Spleen (tissue), 11 donors: ENCODE data around the gene PNMA6E. TPM values are rescaled to one million over a fixed set of nuclear protein-coding genes. Genes with fewer than 3 reads are reported as not detected.
A peak's percentile ranks its signal among the peaks of the same experiment; 100 is the strongest.

Experiments used
- DNase-seq: peaks from one replicate; pipeline ENCODE4 v3.0.0-alpha.2; 2020
- H3K27ac ChIP-seq, 8 donors: fragments of 200-600 bp; sonication (generic) in 7 of 8; 1 replicate in 4 of 8; 2 replicates in 4 of 8; pipeline versions ENCODE4 v1.5.0 to v1.8.0; 2016 to 2021; ENCODE audit warnings: inconsistent platforms in 4 of 8, mild to moderate bottlenecking in 4 of 8, moderate library complexity in 1 of 8
- H3K27me3 ChIP-seq, 7 donors: fragments of 200-600 bp; sonication (generic) in 6 of 7; replicated peaks in 1 of 7; 1 replicate in 4 of 7; 2 replicates in 3 of 7; pipeline versions ENCODE4 v1.5.0 to v1.8.0; 2016 to 2021; ENCODE audit warnings: inconsistent platforms in 3 of 7, mild to moderate bottlenecking in 1 of 7
- H3K36me3 ChIP-seq, 6 donors: fragments of 200-600 bp; sonication (generic) in 5 of 6; 1 replicate in 4 of 6; 2 replicates in 2 of 6; pipeline versions ENCODE4 v1.5.0 to v1.8.0; 2016 to 2021; ENCODE audit warnings: inconsistent platforms in 2 of 6
- H3K4me1 ChIP-seq, 6 donors: fragments of 200-600 bp; sonication (generic) in 5 of 6; 1 replicate in 3 of 6; 2 replicates in 3 of 6; pipeline versions ENCODE4 v1.5.0 to v1.8.0; 2016 to 2021; ENCODE audit warnings: inconsistent platforms in 3 of 6
- H3K4me3 ChIP-seq, 8 donors: fragments of 200-600 bp; sonication (generic) in 7 of 8; 1 replicate in 4 of 8; 2 replicates in 4 of 8; pipeline versions ENCODE4 v1.5.0 to v1.8.0; 2016 to 2021; ENCODE audit warnings: inconsistent platforms in 4 of 8, mild to moderate bottlenecking in 4 of 8, moderate library complexity in 2 of 8
- H3K9me3 ChIP-seq, 8 donors: fragments of 200-600 bp; sonication (generic) in 7 of 8; 1 replicate in 4 of 8; 2 replicates in 4 of 8; pipeline versions ENCODE4 v1.5.0 to v1.8.0; 2016 to 2021; ENCODE audit warnings: inconsistent platforms in 4 of 8
- CTCF ChIP-seq, 11 experiments: fragments of 200-600 bp in 7 of 11; fragments of 450-650 bp in 4 of 11; sonication (generic) in 4 of 11; IDR thresholded peaks in 8 of 11; conservative IDR thresholded peaks in 3 of 11; 1 replicate in 7 of 11; 2 replicates in 4 of 11; pipeline versions ENCODE4 v1.4.0 to v1.8.0; 2016 to 2021; ENCODE audit warnings: antibody characterized with exemption in 11 of 11, inconsistent platforms in 4 of 11, mild to moderate bottlenecking in 1 of 11
- POLR2A ChIP-seq, 3 donors: fragments of 450-650 bp; IDR thresholded peaks; one replicate each; pipeline ENCODE4 v1.5.1; 2017; ENCODE audit warnings: antibody characterized with exemption in 3 of 3, mild to moderate bottlenecking in 1 of 3
- POLR2AphosphoS5 ChIP-seq, 3 donors: sonication (generic); formaldehyde crosslinking; IDR thresholded peaks; one replicate each; pipeline ENCODE4 v1.5.1; 2017; ENCODE audit warnings: antibody characterized with exemption in 3 of 3
- WGBS, 5 donors: extraction: QIAGEN DNeasy Blood & Tissue Kit in 3 of 5; methylation state at CpG; one replicate each; pipeline versions ENCODE4 v1.1.5 to v1.1.7; 2013 to 2018; 5-methylcytosine and 5-hydroxymethylcytosine counted together
- intact Hi-C: fragments of 100-400 bp; cut with DNase I; formaldehyde crosslinking; loops from one replicate; pipeline ENCODE4 v1.15.0; 2023; ENCODE audit warnings: low total_unique reads
- polyA plus RNA-seq, 3 donors: library from polyadenylated mRNA; stranded (reverse); fragments of 200-250 nt; gene quantifications; one replicate each; pipeline ENCODE4 v1.2.1, GENCODE V29; 2013
- total RNA-seq, 7 donors: library from RNA; depleted of rRNA in 3 of 7; stranded (reverse); fragments of >200 nt in 3 of 7; fragmentation: NEBNext Ultra II Directional in 4 of 7; extraction: Animal tissue kit (Norgen Biotek cat#: 25700) in 4 of 7; gene quantifications; one replicate each; pipeline versions ENCODE4 v1.1.0 to v1.2.1, GENCODE V29; 2016 to 2021
- donor health status: healthy with polysubstance abuse.
- donor health status: DM: no; HTN: no; CAD: no; lungs with moderate emphysema.
- donor health status: DM: no; HTN: no; CAD: no.
- donor health status: Bipolar disorder and iron deficiency.
- donor health status: healthy.
- donor health status: DM: no; HTN: no; CAD: no.
- donor health status: DM: yes; HTN: yes; CAD: no.

PNMA6E gene
- total and polyA plus RNA-seq, 10 donors = not detected

- Histone ChIP-seq H3K9me3 (peaks cover 0 to 3% (median 0%) of the 10 kb centered on the region in 8 donors), H3K4me3 (no peak overlapping the region), H3K36me3 (no peaks in the 10 kb centered on the region), H3K4me1 (no peaks in the 10 kb centered on the region), H3K27ac (no peak overlapping the region), H3K27me3 (peaks cover 0 to 17% (median 0%) of the 10 kb centered on the region in 7 donors)
- DNase-seq = peak; percentile 67
- intact Hi-C loops = no loop called here
- WGBS, 5 donors = 88 to 93% (median 88%) methylated on average over 7 to 27 of the region's 27 CpGs
- TF ChIP-seq CTCF (IDR thresholded peaks at IDR 0.05 in 8 of 11, conservative IDR thresholded peaks at IDR 0.05 in 3 of 11) = no peak
- TF ChIP-seq POLR2A (IDR thresholded peaks at IDR 0.05) = no peak
- TF ChIP-seq POLR2AphosphoS5 (IDR thresholded peaks at IDR 0.05) = no peak
Observed at GRCh38 chrX:153397256-153397960, 3.7 kb downstream of the PNMA6E start.

- H3K4me1 ChIP-seq = no peaks in the 10 kb centered on the region
- H3K4me3 ChIP-seq = no peak overlapping the region
- peaks cover 0 to 17% (median 0%) of the 10 kb centered on the region in 7 donors for H3K27me3 ChIP-seq
- TF ChIP-seq POLR2A (IDR thresholded peaks at IDR 0.05) (no peak), POLR2AphosphoS5 (IDR thresholded peaks at IDR 0.05) (no peak), CTCF (IDR thresholded peaks at IDR 0.05 in 8 of 11, conservative IDR thresholded peaks at IDR 0.05 in 3 of 11) (no peak)
- H3K36me3 ChIP-seq = no peaks in the 10 kb centered on the region
- peaks cover 0 to 3% (median 0%) of the 10 kb centered on the region in 8 donors for H3K9me3 ChIP-seq
- WGBS, 5 donors = 82 to 97% (median 86%) methylated on average over 5 to 26 of the region's 26 CpGs
- H3K27ac ChIP-seq = no peak overlapping the region
- DNase-seq = peak; percentile 61
- intact Hi-C loops = no loop called here
Observed at GRCh38 chrX:153396320-153397195, 4.6 kb downstream of the PNMA6E start.

GRCh38 chrX:153395613-153396319, 5.4 kb downstream of the PNMA6E start:
- 67 to 82% (median 75%) methylated on average over 17 to 26 of the region's 26 CpGs for WGBS, 5 donors
- Histone ChIP-seq H3K27me3 (peaks cover 0 to 17% (median 0%) of the 10 kb centered on the region in 7 donors), H3K9me3 (no peaks in the 10 kb centered on the region), H3K4me3 (no peak overlapping the region), H3K36me3 (no peaks in the 10 kb centered on the region), H3K4me1 (no peaks in the 10 kb centered on the region), H3K27ac (no peak overlapping the region)
- peak; percentile 65 for DNase-seq
- TF ChIP-seq CTCF (IDR thresholded peaks at IDR 0.05 in 8 of 11, conservative IDR thresholded peaks at IDR 0.05 in 3 of 11) = no peak
- no peak for TF ChIP-seq POLR2AphosphoS5 (IDR thresholded peaks at IDR 0.05)
- TF ChIP-seq POLR2A (IDR thresholded peaks at IDR 0.05) = no peak
- intact Hi-C loops = no loop called here
